DND-41 (cell line): ENCODE data around the gene TSHZ2.

Source experiments
- EZH2 ChIP-seq: IDR thresholded peaks from 3 replicates; pipeline ENCODE4 v1.6.1; 2012; ENCODE audit warnings: borderline replicate concordance, low read depth, mild to moderate bottlenecking, moderate library complexity, low read length, inconsistent platforms; ENCODE audit not compliant: severe bottlenecking
- TF ChIP-seq, protein P1 (sequence below): IDR thresholded peaks from 2 replicates; pipeline ENCODE4 v1.5.1; 2012; ENCODE audit warnings: borderline replicate concordance, low read length, moderate library complexity, mild to moderate bottlenecking; ENCODE audit not compliant: poor library complexity, severe bottlenecking; ENCODE audit errors: extremely low read depth

DNA sequence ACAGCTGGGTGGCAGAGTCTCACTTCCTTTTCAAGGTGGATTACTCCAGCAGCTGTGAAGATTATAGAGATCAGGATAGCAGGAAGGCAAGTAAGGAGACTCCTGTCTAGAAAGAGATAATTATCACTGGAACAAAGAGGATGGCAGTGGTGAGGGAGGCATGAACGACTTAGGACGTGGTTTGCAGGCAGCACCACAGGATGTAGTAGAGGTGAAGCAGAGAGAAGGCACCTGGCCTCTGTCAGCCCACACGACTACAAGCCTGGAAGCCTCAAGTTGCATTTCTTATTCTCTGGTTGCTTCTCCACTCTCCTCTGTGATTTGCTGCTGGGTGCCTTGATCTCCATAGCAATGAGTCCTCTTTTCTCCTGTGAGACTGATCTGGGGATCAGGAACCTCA is 62.7 kb downstream of the TSHZ2 start:
- TF ChIP-seq, protein P1, sequence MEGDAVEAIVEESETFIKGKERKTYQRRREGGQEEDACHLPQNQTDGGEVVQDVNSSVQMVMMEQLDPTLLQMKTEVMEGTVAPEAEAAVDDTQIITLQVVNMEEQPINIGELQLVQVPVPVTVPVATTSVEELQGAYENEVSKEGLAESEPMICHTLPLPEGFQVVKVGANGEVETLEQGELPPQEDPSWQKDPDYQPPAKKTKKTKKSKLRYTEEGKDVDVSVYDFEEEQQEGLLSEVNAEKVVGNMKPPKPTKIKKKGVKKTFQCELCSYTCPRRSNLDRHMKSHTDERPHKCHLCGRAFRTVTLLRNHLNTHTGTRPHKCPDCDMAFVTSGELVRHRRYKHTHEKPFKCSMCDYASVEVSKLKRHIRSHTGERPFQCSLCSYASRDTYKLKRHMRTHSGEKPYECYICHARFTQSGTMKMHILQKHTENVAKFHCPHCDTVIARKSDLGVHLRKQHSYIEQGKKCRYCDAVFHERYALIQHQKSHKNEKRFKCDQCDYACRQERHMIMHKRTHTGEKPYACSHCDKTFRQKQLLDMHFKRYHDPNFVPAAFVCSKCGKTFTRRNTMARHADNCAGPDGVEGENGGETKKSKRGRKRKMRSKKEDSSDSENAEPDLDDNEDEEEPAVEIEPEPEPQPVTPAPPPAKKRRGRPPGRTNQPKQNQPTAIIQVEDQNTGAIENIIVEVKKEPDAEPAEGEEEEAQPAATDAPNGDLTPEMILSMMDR = no peak
- no peak for TF ChIP-seq EZH2
